Forelimb muscle (tissue), 1 donor: ENCODE measurements around the gene HS2ST1. TPM values are rescaled to one million over a fixed set of nuclear protein-coding genes. Genes with fewer than 3 reads are reported as not detected.
A peak's percentile ranks its signal among the peaks of the same experiment; 100 is the strongest.
"Not testable (repeated sequence)": the region's sequence is repeated elsewhere in the genome, so short reads cannot be mapped to it uniquely, and the experiment has no call there.

Experiments
- DNase-seq: peaks from one replicate; pipeline ENCODE4 v3.0.0-alpha.2; 2013; ENCODE audit warnings: low read depth
- polyA plus RNA-seq: library from polyadenylated mRNA; unstranded; fragments of 120-200 nt; gene quantifications from one replicate; pipeline ENCODE4 v1.2.1, GENCODE V29; 2013; ENCODE audit not compliant: insufficient read length

Gene HS2ST1
- polyA plus RNA-seq, 1 donor: 16.8 TPM

GRCh38 chr1:87017998-87018672 lies 103.7 kb downstream of the HS2ST1 start:
- no peak for DNase-seq

GRCh38 chr1:87023326-87023725 lies 108.9 kb downstream of the HS2ST1 start:
- DNase-seq: no peak

DNA sequence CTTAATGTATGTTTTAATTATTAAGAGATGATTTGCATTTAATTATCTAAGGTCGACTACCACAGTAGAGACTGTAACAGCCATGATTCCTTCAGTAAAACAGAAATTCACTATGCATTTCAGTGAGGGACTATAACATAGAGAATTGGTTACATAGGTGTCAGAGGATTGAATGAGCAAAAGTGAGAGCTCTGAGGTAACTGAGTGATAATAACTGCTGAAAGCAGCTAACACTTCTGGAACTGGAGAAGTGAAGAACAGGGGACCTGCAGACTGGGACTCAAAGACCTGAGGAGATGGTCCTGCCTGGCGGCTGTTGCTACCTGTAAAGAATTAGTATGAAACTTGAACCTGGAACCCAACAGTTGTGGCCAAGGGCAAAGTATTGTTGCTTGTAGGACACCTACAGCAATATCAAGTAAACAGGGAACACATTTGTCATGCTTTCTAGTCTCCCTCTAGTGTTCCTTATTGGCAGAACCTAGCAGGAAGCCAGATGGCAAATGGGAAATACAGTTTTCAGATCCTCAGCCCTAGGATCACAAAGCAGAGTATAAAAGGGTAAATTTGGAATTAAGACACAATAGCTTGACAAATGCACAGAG lies 110.6 kb downstream of the HS2ST1 start:
- DNase-seq: peak; percentile 11

- not testable (repeated sequence) for DNase-seq
Observed at GRCh38 chr1:87027561-87027960, 113.1 kb downstream of the HS2ST1 start.

DNA sequence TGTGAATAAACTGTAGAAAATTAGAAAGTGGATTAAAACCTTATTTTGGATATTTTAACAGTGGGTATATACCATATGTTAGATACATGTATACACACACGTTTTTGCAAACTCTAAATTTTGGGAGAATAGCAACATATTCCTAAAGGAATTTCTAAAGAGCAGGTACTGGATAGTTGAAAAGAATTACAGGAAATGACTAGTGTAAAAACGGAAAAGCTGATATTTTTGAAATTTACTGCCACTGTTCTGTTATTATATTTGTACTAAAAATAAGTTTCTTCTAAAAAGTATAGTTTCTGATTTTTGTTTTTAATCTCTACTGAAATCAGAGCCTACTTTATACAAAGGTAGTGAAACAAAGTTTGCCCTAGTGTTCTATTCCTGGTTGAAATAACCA lies 114.1 kb downstream of the HS2ST1 start:
- no peak for DNase-seq

- DNase-seq: no peak
Observed at GRCh38 chr1:87030740-87031690, 116.6 kb downstream of the HS2ST1 start.

- no peak for DNase-seq
Observed at GRCh38 chr1:87034351-87034750, 119.9 kb downstream of the HS2ST1 start.

DNA sequence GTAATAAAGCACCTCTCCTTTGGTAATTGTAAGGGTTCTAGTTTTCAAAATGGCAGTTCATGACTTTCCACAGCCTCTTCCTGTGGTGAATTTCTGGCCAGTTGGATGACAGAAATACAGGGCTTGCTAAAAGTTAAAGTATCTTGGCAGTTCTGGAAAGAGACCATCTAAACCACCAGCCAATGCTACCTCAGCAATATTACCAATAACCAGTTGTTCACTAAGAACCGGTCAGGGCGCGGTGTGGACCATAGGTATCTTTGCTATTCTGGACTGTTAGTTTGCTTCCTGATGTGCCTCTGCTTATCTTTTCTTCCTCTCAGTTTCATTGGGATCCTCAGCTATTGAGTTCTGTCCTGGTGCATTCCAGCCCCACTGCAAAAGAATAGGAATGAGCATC lies 124.7 kb downstream of the HS2ST1 start:
- no peak for DNase-seq

DNA sequence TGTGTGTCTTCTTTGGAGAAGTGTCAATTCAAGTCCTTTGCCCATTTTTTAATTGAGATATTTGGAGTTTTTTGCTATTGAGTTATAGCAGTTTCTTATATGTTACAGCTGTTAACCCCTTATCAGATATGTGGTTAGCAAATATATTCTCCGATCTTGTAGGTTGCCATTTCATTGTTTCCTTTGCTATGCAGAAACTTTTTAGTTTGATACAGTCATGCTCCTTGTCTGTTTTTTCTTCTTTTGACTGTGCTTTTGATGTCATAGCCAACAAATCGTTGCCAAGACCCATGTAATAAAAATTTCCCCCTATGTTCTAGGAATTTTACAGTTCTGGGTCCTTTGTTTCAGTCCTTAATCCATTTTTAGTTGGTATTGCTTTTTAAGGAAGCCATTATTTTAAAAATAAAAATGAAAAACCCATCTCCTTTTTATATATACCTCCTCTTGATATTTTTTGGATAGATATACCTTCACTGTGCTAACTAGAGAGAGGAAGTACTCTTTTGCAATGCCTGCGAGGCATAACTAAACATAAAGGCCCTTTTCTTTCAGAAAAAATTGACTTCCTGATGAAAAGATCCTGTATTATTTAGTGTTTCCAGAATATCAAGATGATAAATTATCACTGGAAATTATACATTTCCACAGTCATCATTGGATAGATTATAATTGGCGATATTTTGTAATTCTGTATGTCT lies 127.8 kb downstream of the HS2ST1 start:
- no peak for DNase-seq

DNA sequence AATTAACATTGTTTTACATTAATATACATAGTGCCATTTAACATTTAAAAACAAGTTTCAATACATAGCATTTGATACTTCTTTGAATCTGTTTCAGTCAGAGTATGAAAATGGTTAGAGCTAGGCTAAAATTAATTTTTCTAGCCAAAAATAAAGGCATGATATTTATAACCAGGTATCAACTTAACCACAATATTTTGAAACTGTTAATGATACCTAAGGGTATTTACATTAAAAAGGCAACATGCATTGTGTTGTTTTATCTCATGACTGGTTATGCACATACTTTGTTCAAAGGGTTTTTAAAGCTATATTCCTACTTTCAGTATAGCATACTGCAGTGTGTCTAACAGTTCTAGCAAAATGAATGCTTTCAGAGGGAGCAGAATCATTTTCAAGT lies 130.0 kb downstream of the HS2ST1 start:
- DNase-seq: no peak

- no peak for DNase-seq
Observed at GRCh38 chr1:87044840-87045239, 130.4 kb downstream of the HS2ST1 start.

GRCh38 chr1:87045761-87046304 lies 131.4 kb downstream of the HS2ST1 start:
- DNase-seq: no peak

- no peak for DNase-seq
Observed at GRCh38 chr1:87046951-87047350, 132.5 kb downstream of the HS2ST1 start.

DNA sequence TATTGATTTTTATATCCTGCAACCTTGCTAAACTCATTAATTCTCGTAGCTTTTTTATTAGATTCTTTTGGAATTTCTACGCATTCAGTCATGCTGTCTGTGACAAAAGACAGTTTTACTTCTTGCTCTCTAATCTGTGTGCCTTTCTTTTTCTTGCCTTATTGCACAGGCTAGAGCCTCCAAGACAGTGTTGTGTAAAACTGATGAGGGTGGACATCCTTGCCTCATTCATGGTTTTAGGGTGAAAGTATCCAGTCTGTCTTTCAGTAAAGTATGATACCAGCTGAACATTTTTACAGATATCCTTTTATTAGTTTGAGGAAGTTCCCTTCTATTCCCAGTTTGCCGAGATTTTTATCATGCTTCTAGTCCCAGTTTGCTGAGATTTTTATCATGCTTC lies 133.8 kb downstream of the HS2ST1 start:
- no peak for DNase-seq

GRCh38 chr1:87051965-87052364 lies 137.5 kb downstream of the HS2ST1 start:
- DNase-seq: no peak

DNA sequence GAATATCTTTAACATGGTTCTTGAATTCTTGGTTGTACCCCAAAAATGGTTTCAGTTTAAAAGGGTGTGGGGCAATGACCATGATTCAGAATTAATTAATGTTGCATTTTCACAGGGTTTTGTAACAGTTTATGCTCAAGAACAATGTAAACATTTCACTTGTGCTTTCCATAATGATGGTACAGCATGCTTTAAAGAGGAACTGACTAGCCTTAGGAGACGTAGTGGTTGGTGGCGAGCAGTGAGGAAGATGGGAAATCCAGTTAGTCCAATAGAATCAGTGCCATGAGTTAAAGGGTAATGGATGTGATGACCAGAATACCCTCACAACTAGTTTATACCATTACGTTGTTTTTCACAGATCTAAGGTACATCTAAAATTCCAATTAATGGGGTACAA lies 138.0 kb downstream of the HS2ST1 start:
- no peak for DNase-seq

- no peak for DNase-seq
Observed at GRCh38 chr1:87052961-87053360, 138.5 kb downstream of the HS2ST1 start.

DNA sequence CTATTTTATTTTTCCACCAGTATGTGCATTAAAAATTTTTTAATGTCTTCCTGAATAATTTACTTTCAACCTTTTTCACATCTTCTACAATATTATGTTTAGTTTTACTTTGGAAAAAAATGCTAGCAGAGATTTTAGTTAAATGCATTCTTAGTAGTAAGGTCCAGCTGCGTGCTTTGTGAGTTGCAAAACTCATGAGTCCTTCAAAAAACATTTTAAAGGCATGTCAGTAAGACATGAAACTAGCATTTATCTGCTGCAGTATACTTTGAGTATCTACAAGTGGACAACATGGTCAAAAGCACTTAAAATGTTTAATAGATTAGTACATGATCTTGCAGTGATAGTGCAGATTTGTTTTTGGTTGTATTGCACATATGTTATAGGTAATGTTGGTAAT lies 139.0 kb downstream of the HS2ST1 start:
- DNase-seq: no peak

- DNase-seq: no peak
Observed at GRCh38 chr1:87056974-87057373, 142.5 kb downstream of the HS2ST1 start.

DNA sequence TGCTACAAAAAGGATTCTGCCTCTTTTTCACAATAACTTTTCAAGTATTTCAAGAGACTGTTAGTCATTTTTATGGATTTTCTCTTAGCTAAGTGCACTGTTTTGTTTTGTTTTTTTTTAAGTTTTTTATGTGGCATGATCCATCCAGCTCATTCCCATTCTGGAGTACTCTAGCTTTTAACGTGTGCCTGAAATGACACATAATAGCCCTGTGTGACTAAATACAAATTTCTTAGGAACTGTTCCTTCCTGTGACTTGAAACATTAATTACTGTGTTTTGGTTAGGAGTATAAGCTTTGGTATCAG lies 143.9 kb downstream of the HS2ST1 start:
- no peak for DNase-seq

DNA sequence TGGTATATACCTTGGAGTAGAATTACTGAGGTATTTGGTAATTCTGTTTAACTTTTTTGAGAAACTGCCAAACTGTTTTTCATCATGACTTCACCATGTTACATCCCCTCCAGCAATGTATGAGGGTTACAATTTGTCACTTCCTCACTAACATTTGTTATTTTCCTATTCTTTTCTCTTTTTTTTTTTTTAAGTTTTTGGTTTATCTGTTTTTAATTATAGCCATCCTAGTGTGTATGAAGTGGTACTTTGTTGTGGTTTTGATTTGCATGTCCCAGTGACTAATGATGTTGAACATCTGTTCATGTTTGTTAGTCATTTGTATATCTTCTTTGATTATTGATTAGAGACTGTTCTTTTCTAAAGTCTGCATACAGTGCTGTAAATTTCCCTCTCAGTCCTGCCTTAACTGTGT lies 147.3 kb downstream of the HS2ST1 start:
- DNase-seq: no peak

DNA sequence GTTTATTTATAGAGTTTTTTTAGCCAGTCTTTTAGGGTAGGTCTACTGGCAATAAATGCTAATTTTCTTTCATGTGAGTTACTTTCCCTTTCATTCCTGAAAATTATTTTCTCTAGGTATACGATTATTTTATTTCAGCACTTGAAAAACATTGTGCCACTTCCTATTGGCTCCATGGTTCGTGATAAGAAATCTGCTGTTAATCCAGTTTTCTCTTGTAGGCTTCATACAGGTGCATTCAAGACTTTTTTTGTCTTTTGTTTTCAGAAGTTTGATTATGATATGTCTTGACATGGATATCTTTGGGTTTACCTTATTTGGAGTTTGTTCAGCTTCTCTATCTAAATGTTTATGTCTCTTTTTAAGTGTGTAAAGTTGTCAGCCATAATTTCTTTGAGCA lies 148.3 kb downstream of the HS2ST1 start:
- DNase-seq: no peak
